ENCODE measurements around the gene AGBL1. TPM values are rescaled to one million over a fixed set of nuclear protein-coding genes. Genes with fewer than 3 reads are reported as not detected.

Gene AGBL1
- total and polyA plus RNA-seq, 4 donors, result not detected

- Histone ChIP-seq H3K36me3 (ENCODE audit: control insufficient read depth in 4 of 4, insufficient read depth in 3 of 4, low read depth in 1 of 4, low read length in 3 of 4) (no peaks in the 10 kb centered on the region), H3K9ac (ENCODE audit: low read depth in 1 of 2, low read length in 2 of 2) (no peak overlapping the region), H3K27ac (ENCODE audit: low read depth in 1 of 2, low read length in 2 of 2) (no peak overlapping the region), H3K4me1 (ENCODE audit: control insufficient read depth in 4 of 4, insufficient read depth in 4 of 4, low read length in 3 of 4) (no peaks in the 10 kb centered on the region), H3K27me3 (ENCODE audit: control insufficient read depth in 4 of 4, insufficient read depth in 4 of 4, low read length in 3 of 4) (no peaks in the 10 kb centered on the region), H3K9me3 (ENCODE audit: control insufficient read depth in 4 of 4, low read length in 3 of 4) (no peaks in the 10 kb centered on the region), H3K4me3 (ENCODE audit: low read depth in 1 of 3, low read length in 3 of 3) (no peak overlapping the region)
- TF ChIP-seq HNF4G (IDR thresholded peaks at IDR 0.05), result no peak
- TF ChIP-seq ZBTB33 (IDR thresholded peaks at IDR 0.05), result no peak
- TF ChIP-seq FOXA1 (IDR thresholded peaks at IDR 0.05), result no peak
- no peak for TF ChIP-seq YY1 (IDR thresholded peaks at IDR 0.05)
- TF ChIP-seq RXRA (IDR thresholded peaks at IDR 0.05), result no peak
- TF ChIP-seq NR2F2 (IDR thresholded peaks at IDR 0.05), result no peak
- no peak for TF ChIP-seq CTCF (IDR thresholded peaks at IDR 0.05; ENCODE audit: low read depth, low read length, missing input control)
- no peak for TF ChIP-seq TAF1 (conservative IDR thresholded peaks at IDR 0.05)
- DNase-seq (ENCODE audit: low spot score), result no peak
- WGBS, result 91% methylated on average over 1 of the region's 1 CpG
Observed at GRCh38 chr15:86842199-86842598, 762.5 kb downstream of the AGBL1 start.

GRCh38 chr15:86846036-86846435 is 766.4 kb downstream of the AGBL1 start:
- no peaks in the 10 kb centered on the region for H3K27me3 ChIP-seq (ENCODE audit: control insufficient read depth in 4 of 4, insufficient read depth in 4 of 4, low read length in 3 of 4)
- 77% methylated on average over 2 of the region's 2 CpGs for WGBS
- no peaks in the 10 kb centered on the region for H3K4me1 ChIP-seq (ENCODE audit: control insufficient read depth in 4 of 4, insufficient read depth in 4 of 4, low read length in 3 of 4)
- no peak overlapping the region for H3K4me3 ChIP-seq (ENCODE audit: low read depth in 1 of 3, low read length in 3 of 3)
- H3K9me3 ChIP-seq (ENCODE audit: control insufficient read depth in 4 of 4, low read length in 3 of 4), result no peaks in the 10 kb centered on the region
- no peak overlapping the region for H3K27ac ChIP-seq (ENCODE audit: low read depth in 1 of 2, low read length in 2 of 2)
- DNase-seq (ENCODE audit: low spot score), result no peak
- no peak for TF ChIP-seq HNF4G (IDR thresholded peaks at IDR 0.05)
- no peak for TF ChIP-seq JUND (IDR thresholded peaks at IDR 0.05)
- no peak for TF ChIP-seq MAX (IDR thresholded peaks at IDR 0.05)
- TF ChIP-seq FOXA2 (IDR thresholded peaks at IDR 0.05), result no peak
- TF ChIP-seq CTCF (IDR thresholded peaks at IDR 0.05; ENCODE audit: low read depth, low read length, missing input control), result no peak
- TF ChIP-seq FOXA1 (IDR thresholded peaks at IDR 0.05), result no peak
- no peak for TF ChIP-seq HNF4A (conservative IDR thresholded peaks at IDR 0.05)
- no peak for TF ChIP-seq RAD21 (IDR thresholded peaks at IDR 0.05)
- TF ChIP-seq ATF3 (IDR thresholded peaks at IDR 0.05), result no peak
- no peak for TF ChIP-seq ZBTB33 (IDR thresholded peaks at IDR 0.05)
- no peak for TF ChIP-seq EGR1 (IDR thresholded peaks at IDR 0.05; ENCODE audit: low read depth in 2 of 2)
- no peak for TF ChIP-seq NR2F2 (IDR thresholded peaks at IDR 0.05)
- no peak for TF ChIP-seq RXRA (IDR thresholded peaks at IDR 0.05)
- TF ChIP-seq, protein P1, sequence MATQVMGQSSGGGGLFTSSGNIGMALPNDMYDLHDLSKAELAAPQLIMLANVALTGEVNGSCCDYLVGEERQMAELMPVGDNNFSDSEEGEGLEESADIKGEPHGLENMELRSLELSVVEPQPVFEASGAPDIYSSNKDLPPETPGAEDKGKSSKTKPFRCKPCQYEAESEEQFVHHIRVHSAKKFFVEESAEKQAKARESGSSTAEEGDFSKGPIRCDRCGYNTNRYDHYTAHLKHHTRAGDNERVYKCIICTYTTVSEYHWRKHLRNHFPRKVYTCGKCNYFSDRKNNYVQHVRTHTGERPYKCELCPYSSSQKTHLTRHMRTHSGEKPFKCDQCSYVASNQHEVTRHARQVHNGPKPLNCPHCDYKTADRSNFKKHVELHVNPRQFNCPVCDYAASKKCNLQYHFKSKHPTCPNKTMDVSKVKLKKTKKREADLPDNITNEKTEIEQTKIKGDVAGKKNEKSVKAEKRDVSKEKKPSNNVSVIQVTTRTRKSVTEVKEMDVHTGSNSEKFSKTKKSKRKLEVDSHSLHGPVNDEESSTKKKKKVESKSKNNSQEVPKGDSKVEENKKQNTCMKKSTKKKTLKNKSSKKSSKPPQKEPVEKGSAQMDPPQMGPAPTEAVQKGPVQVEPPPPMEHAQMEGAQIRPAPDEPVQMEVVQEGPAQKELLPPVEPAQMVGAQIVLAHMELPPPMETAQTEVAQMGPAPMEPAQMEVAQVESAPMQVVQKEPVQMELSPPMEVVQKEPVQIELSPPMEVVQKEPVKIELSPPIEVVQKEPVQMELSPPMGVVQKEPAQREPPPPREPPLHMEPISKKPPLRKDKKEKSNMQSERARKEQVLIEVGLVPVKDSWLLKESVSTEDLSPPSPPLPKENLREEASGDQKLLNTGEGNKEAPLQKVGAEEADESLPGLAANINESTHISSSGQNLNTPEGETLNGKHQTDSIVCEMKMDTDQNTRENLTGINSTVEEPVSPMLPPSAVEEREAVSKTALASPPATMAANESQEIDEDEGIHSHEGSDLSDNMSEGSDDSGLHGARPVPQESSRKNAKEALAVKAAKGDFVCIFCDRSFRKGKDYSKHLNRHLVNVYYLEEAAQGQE (IDR thresholded peaks at IDR 0.05), result no peak
- TF ChIP-seq SP1 (IDR thresholded peaks at IDR 0.05), result no peak
- no peak for TF ChIP-seq YY1 (IDR thresholded peaks at IDR 0.05)
- no peak overlapping the region for H3K9ac ChIP-seq (ENCODE audit: low read depth in 1 of 2, low read length in 2 of 2)
- no peaks in the 10 kb centered on the region for H3K36me3 ChIP-seq (ENCODE audit: control insufficient read depth in 4 of 4, insufficient read depth in 3 of 4, low read depth in 1 of 4, low read length in 3 of 4)
